B cell (primary cell): ENCODE measurements around the gene STAG2.

ENCODE experiments used
- EZH2 ChIP-seq: IDR thresholded peaks from 2 replicates; pipeline ENCODE4 v1.6.1; 2012; ENCODE audit warnings: borderline replicate concordance, low read depth, mild to moderate bottlenecking, moderate library complexity, low read length; ENCODE audit not compliant: insufficient read depth, poor library complexity, severe bottlenecking
- TF ChIP-seq, protein P1 (sequence below): fragments of 200-600 bp; IDR thresholded peaks from one replicate; pipeline ENCODE4 v1.8.0; 2022; ENCODE audit warnings: antibody characterized with exemption, mild to moderate bottlenecking

- no peak for TF ChIP-seq EZH2
- TF ChIP-seq, protein P1, sequence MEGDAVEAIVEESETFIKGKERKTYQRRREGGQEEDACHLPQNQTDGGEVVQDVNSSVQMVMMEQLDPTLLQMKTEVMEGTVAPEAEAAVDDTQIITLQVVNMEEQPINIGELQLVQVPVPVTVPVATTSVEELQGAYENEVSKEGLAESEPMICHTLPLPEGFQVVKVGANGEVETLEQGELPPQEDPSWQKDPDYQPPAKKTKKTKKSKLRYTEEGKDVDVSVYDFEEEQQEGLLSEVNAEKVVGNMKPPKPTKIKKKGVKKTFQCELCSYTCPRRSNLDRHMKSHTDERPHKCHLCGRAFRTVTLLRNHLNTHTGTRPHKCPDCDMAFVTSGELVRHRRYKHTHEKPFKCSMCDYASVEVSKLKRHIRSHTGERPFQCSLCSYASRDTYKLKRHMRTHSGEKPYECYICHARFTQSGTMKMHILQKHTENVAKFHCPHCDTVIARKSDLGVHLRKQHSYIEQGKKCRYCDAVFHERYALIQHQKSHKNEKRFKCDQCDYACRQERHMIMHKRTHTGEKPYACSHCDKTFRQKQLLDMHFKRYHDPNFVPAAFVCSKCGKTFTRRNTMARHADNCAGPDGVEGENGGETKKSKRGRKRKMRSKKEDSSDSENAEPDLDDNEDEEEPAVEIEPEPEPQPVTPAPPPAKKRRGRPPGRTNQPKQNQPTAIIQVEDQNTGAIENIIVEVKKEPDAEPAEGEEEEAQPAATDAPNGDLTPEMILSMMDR, result no peak
These were observed 40.1 kb downstream of the STAG2 start for GRCh38 chrX:124001581-124001980.
